Gastroesophageal sphincter (tissue), 4 donors: ENCODE data around the gene SPEN. TPM values are rescaled to one million over a fixed set of nuclear protein-coding genes. Genes with fewer than 3 reads are reported as not detected.

Experiments
- ATAC-seq: fragments of 150-250 bp; one replicate; pipeline ENCODE4 v1.9.1; 2016; ENCODE audit warnings: mild to moderate bottlenecking, moderate library complexity
- H3K27ac ChIP-seq, 4 donors: fragments of 200-600 bp; sonication (generic) in 3 of 4; 1 replicate in 3 of 4; 2 replicates in 1 of 4; pipeline ENCODE4 v1.5.1; 2016 to 2019
- H3K27me3 ChIP-seq: fragments of 200-600 bp; sonication (generic); one replicate; pipeline ENCODE4 v1.5.1; 2019
- H3K36me3 ChIP-seq, 2 donors: fragments of 200-600 bp; sonication (generic); one replicate each; pipeline ENCODE4 v1.5.1; 2019; ENCODE audit warnings: control low read depth in 1 of 2
- H3K4me1 ChIP-seq, 3 donors: fragments of 200-600 bp; sonication (generic); 1 replicate in 2 of 3; 2 replicates in 1 of 3; pipeline ENCODE4 v1.5.1; 2016 to 2019; ENCODE audit warnings: control low read depth in 2 of 3
- H3K4me3 ChIP-seq, 2 donors: fragments of 200-600 bp; sonication (generic); one replicate each; pipeline ENCODE4 v1.5.1; 2019; ENCODE audit warnings: mild to moderate bottlenecking in 1 of 2, moderate library complexity in 1 of 2
- H3K9me3 ChIP-seq, 3 donors: fragments of 200-600 bp; sonication (generic); one replicate each; pipeline ENCODE4 v1.5.1; 2017 to 2019; ENCODE audit warnings: control low read depth in 2 of 3
- EP300 ChIP-seq: sonication (generic); formaldehyde crosslinking; IDR thresholded peaks from one replicate; pipeline ENCODE4 v1.6.1; 2017; ENCODE audit warnings: antibody characterized with exemption, mild to moderate bottlenecking
- POLR2A ChIP-seq, 2 donors: fragments of 450-650 bp; IDR thresholded peaks; one replicate each; pipeline ENCODE4 v1.6.1; 2017; ENCODE audit warnings: antibody characterized with exemption in 2 of 2, mild to moderate bottlenecking in 2 of 2, moderate library complexity in 1 of 2
- POLR2AphosphoS5 ChIP-seq: sonication (generic); formaldehyde crosslinking; IDR thresholded peaks from one replicate; pipeline ENCODE4 v1.6.1; 2017; ENCODE audit warnings: antibody characterized with exemption
- WGBS, 2 donors: methylation state at CpG; one replicate each; pipeline ENCODE4 v1.1.5; 2018; ENCODE audit warnings: low coverage in 1 of 2; 5-methylcytosine and 5-hydroxymethylcytosine counted together
- total RNA-seq, 4 donors: library from RNA; depleted of rRNA; stranded (reverse); fragments of >200 nt; gene quantifications; one replicate each; pipeline ENCODE4 v1.1.0, GENCODE V29; 2016
- TF ChIP-seq, protein P1 (sequence below), 4 experiments: fragments of 200-600 bp in 2 of 4; fragments of 450-650 bp in 2 of 4; sonication (generic) in 1 of 4; IDR thresholded peaks; one replicate each; pipeline ENCODE4 v1.5.1; 2017 to 2019; ENCODE audit warnings: antibody characterized with exemption in 4 of 4, mild to moderate bottlenecking in 2 of 4, moderate library complexity in 2 of 4

Gene SPEN
- total RNA-seq, 4 donors from 2014 or later, result 40.3 to 79.4 (median 50.7) TPM

- 48 to 71% methylated on average over 2 to 8 of the region's 8 CpGs for WGBS, 2 donors
- Histone ChIP-seq H3K9me3 (no peaks in the 10 kb centered on the region), H3K36me3 (no peaks in the 10 kb centered on the region), H3K4me1 (peaks cover 5 to 90% (median 31%) of the 10 kb centered on the region in 3 donors), H3K4me3 (no peak overlapping the region), H3K27ac (peak overlapping the region in 2 of 4 donors; percentile 38 to 53), H3K27me3 (no peaks in the 10 kb centered on the region)
- ATAC-seq, result no peak
- TF ChIP-seq EP300, result no peak
- no peak for TF ChIP-seq POLR2AphosphoS5
- TF ChIP-seq, protein P1, sequence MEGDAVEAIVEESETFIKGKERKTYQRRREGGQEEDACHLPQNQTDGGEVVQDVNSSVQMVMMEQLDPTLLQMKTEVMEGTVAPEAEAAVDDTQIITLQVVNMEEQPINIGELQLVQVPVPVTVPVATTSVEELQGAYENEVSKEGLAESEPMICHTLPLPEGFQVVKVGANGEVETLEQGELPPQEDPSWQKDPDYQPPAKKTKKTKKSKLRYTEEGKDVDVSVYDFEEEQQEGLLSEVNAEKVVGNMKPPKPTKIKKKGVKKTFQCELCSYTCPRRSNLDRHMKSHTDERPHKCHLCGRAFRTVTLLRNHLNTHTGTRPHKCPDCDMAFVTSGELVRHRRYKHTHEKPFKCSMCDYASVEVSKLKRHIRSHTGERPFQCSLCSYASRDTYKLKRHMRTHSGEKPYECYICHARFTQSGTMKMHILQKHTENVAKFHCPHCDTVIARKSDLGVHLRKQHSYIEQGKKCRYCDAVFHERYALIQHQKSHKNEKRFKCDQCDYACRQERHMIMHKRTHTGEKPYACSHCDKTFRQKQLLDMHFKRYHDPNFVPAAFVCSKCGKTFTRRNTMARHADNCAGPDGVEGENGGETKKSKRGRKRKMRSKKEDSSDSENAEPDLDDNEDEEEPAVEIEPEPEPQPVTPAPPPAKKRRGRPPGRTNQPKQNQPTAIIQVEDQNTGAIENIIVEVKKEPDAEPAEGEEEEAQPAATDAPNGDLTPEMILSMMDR (IDR thresholded peaks at IDR 0.05), result no peak
- TF ChIP-seq POLR2A (IDR thresholded peaks at IDR 0.05), result no peak
Measured at GRCh38 chr1:15962671-15963362, 115.3 kb downstream of the SPEN start.

GRCh38 chr1:15963363-15963967 lies 116.0 kb downstream of the SPEN start:
- Histone ChIP-seq H3K36me3 (peaks cover 0 to 4% of the 10 kb centered on the region in 2 donors), H3K27me3 (no peaks in the 10 kb centered on the region), H3K4me1 (peaks cover 5 to 90% (median 28%) of the 10 kb centered on the region in 3 donors), H3K9me3 (no peaks in the 10 kb centered on the region), H3K4me3 (no peak overlapping the region), H3K27ac (peak overlapping the region in 2 of 4 donors; percentile 38 to 53)
- TF ChIP-seq POLR2AphosphoS5, result no peak
- TF ChIP-seq, protein P1 (IDR thresholded peaks at IDR 0.05), result no peak
- no peak for TF ChIP-seq EP300
- no peak for TF ChIP-seq POLR2A (IDR thresholded peaks at IDR 0.05)
- ATAC-seq, result no peak

DNA sequence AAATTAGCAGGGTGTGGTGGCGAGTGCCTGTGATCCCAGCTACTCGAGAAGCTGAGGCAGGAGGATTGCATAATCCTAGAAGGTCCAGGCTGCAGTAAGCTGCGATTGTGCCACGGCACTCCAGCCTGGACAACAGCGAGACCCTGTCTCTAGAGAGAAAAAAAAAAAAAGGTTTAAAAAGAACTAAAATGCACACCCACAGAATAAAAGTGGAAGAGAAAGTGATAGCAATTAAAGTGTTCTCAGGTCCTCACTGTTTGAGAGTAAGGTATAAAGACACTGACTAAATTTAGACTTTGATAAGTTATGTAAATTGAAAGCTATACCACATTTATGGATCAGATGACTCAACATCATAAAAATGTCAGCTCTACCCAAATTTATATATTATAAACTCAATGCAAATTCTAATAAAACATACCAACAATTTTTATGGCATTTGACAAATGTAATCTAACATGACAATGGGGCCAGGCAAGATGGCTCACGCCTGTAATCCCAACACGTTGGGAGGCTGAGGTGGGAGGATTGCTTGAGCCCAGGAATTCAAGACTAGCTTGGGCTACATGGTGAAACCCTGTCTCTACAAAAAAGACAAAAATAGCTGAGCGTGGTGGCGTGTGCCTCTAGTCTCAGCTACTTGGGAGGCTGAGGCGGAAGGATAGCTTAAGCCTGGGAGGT lies 116.6 kb downstream of the SPEN start:
- TF ChIP-seq POLR2AphosphoS5 (no peak), EP300 (no peak), POLR2A (IDR thresholded peaks at IDR 0.05) (no peak)
- TF ChIP-seq, protein P1 (IDR thresholded peaks at IDR 0.05), result no peak
- Histone ChIP-seq H3K27ac (peak overlapping the region in 2 of 4 donors; percentile 53 to 68), H3K4me1 (peaks cover 5 to 88% (median 23%) of the 10 kb centered on the region in 3 donors), H3K27me3 (no peaks in the 10 kb centered on the region), H3K9me3 (no peaks in the 10 kb centered on the region), H3K4me3 (no peak overlapping the region), H3K36me3 (peaks cover 0 to 10% of the 10 kb centered on the region in 2 donors)
- WGBS, 2 donors, result 76 to 78% methylated on average over 7 to 10 of the region's 10 CpGs
- peak; percentile 40 for ATAC-seq

DNA sequence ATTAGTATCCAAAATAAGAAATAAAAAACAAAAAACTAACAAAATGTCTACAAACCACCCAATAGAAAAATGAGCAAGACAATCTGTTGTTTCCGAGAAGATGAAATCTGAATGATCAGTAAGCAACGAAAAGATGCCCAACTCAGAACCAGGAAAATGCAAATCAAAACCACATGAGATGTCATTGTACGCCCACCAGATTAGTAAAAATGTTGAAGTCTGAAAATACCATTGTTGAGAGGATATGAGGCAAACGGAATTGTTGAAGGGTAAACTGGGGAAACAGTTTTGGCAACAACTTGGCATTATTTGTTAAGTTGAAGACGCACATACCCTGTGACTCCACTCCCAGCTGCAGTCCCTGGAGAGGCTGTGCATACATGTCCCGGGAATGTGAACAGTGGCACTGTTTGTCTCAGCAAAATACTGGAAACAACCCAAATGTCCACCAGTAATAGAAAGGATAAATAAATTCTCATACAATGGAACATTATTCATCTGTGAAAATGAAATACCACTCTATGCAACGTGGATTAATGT lies 117.8 kb downstream of the SPEN start:
- 43 to 47% methylated on average over 7 of the region's 7 CpGs for WGBS, 2 donors

More for the DNA sequence above, 117.8 kb downstream of the SPEN start:
- peak; percentile 42 for ATAC-seq
- Histone ChIP-seq H3K27ac (peak overlapping the region in 2 of 4 donors; percentile 67 to 68), H3K4me1 (peaks cover 5 to 76% (median 23%) of the 10 kb centered on the region in 3 donors), H3K4me3 (no peak overlapping the region), H3K36me3 (peaks cover 0 to 22% of the 10 kb centered on the region in 2 donors), H3K27me3 (no peaks in the 10 kb centered on the region), H3K9me3 (no peaks in the 10 kb centered on the region)
- TF ChIP-seq EP300, result no peak
- TF ChIP-seq, protein P1 (IDR thresholded peaks at IDR 0.05), result no peak
- no peak for TF ChIP-seq POLR2A (IDR thresholded peaks at IDR 0.05)
- TF ChIP-seq POLR2AphosphoS5, result no peak
